GM23338 (cell line): ENCODE results near the gene NAA15. TPM values are rescaled to one million over a fixed set of nuclear protein-coding genes. Genes with fewer than 3 reads are reported as not detected.

Experiments
- ATAC-seq: fragments of 200-7000 bp; cut with Tn5 transposase; 3 replicates; pipeline ENCODE4 v1.9.1; 2020
- DNase-seq: peaks from one replicate; pipeline ENCODE4 v3.0.0-alpha.2; 2015; ENCODE audit warnings: low spot score
- H2AFZ ChIP-seq: fragments of 200-600 bp; sonication (generic); 2 replicates; pipeline ENCODE4 v1.8.0; 2016; ENCODE audit warnings: antibody characterized with exemption, mild to moderate bottlenecking, moderate library complexity
- H3F3A ChIP-seq: fragments of 200-600 bp; sonication (generic); replicated peaks from 2 replicates; pipeline ENCODE4 v1.8.0; 2017; ENCODE audit warnings: antibody characterized with exemption, mixed run types, low read depth
- H3K27ac ChIP-seq: fragments of 200-600 bp; sonication (generic); 2 replicates; pipeline ENCODE4 v1.6.1; 2016; ENCODE audit warnings: low read depth
- H3K27me3 ChIP-seq: fragments of 200-600 bp; sonication (generic); 2 replicates; pipeline ENCODE4 v1.8.0; 2016; ENCODE audit warnings: mild to moderate bottlenecking, mixed run types, moderate library complexity; ENCODE audit not compliant: insufficient read depth
- H3K36me3 ChIP-seq: fragments of 200-600 bp; sonication (generic); 2 replicates; pipeline ENCODE4 v1.8.0; 2016; ENCODE audit warnings: mild to moderate bottlenecking; ENCODE audit not compliant: insufficient read depth
- H3K4me1 ChIP-seq: fragments of 200-600 bp; sonication (generic); 2 replicates; pipeline ENCODE4 v1.8.0; 2016; ENCODE audit warnings: mild to moderate bottlenecking, moderate library complexity; ENCODE audit not compliant: insufficient read depth
- H3K4me2 ChIP-seq: fragments of 200-600 bp; sonication (generic); 2 replicates; pipeline ENCODE4 v1.7.1; 2017; ENCODE audit warnings: mixed run types
- H3K4me3 ChIP-seq: fragments of 200-600 bp; sonication (generic); 2 replicates; pipeline ENCODE4 v1.6.1; 2016; ENCODE audit warnings: mixed run types
- H3K79me2 ChIP-seq: fragments of 200-600 bp; sonication (generic); replicated peaks from 2 replicates; pipeline ENCODE4 v1.8.0; 2017; ENCODE audit warnings: mild to moderate bottlenecking; ENCODE audit not compliant: insufficient read depth
- H3K9me2 ChIP-seq: fragments of 200-600 bp; sonication (generic); 2 replicates; pipeline ENCODE4 v1.8.0; 2017; ENCODE audit not compliant: insufficient read depth
- H4K20me1 ChIP-seq: fragments of 200-600 bp; sonication (generic); replicated peaks from 2 replicates; pipeline ENCODE4 v1.8.0; 2017; ENCODE audit warnings: mild to moderate bottlenecking; ENCODE audit not compliant: insufficient read depth
- H3K27ac Mint-ChIP-seq: 2 replicates; pipeline ENCODE4 v1.8.0; 2020; ENCODE audit warnings: inconsistent platforms, mild to moderate bottlenecking, moderate library complexity, mixed read lengths
- H3K27me3 Mint-ChIP-seq: 3 replicates; pipeline ENCODE4 v1.8.0; 2022; ENCODE audit warnings: low read depth, mild to moderate bottlenecking, moderate library complexity, mixed read lengths, inconsistent platforms; ENCODE audit not compliant: insufficient read depth, poor library complexity
- H3K36me3 Mint-ChIP-seq: 3 replicates; pipeline ENCODE4 v1.8.0; 2021; ENCODE audit warnings: low read depth, mild to moderate bottlenecking, inconsistent platforms, moderate library complexity, mixed read lengths
- H3K4me1 Mint-ChIP-seq: 3 replicates; pipeline ENCODE4 v1.8.0; 2020; ENCODE audit warnings: mild to moderate bottlenecking, inconsistent platforms, mixed read lengths
- H3K4me3 Mint-ChIP-seq: 3 replicates; pipeline ENCODE4 v1.8.0; 2021; ENCODE audit warnings: moderate library complexity, mild to moderate bottlenecking, inconsistent platforms, mixed read lengths
- H3K9me3 Mint-ChIP-seq: 3 replicates; pipeline ENCODE4 v1.8.0; 2020; ENCODE audit warnings: moderate library complexity, mild to moderate bottlenecking, inconsistent platforms, mixed read lengths
- CREB1 ChIP-seq: fragments of 250-450 bp; sonication (Bioruptor Pico); IDR thresholded peaks from 2 replicates; pipeline ENCODE4 v1.5.0; 2020; ENCODE audit warnings: low read depth, mild to moderate bottlenecking, moderate library complexity
- CTCF ChIP-seq, 2 experiments: fragments of 200-600 bp in 1 of 2; sonication (generic) in 1 of 2; conservative IDR thresholded peaks; 2 replicates each; pipeline versions ENCODE4 v1.5.1 to v1.6.1; 2016 to 2017; ENCODE audit warnings: antibody characterized with exemption in 2 of 2, low read depth in 2 of 2, mild to moderate bottlenecking in 2 of 2, moderate library complexity in 1 of 2
- ETS1 ChIP-seq: IDR thresholded peaks from 2 replicates; pipeline ENCODE4 v1.6.1; 2016; ENCODE audit warnings: antibody characterized with exemption
- EZH2phosphoT487 ChIP-seq: fragments of 200-600 bp; sonication (generic); IDR thresholded peaks from one replicate; pipeline ENCODE4 v1.8.1; 2018; ENCODE audit warnings: antibody characterized with exemption; ENCODE audit not compliant: unreplicated experiment
- JUNB ChIP-seq: IDR thresholded peaks from one replicate; pipeline ENCODE4 v1.6.1; 2016; ENCODE audit warnings: antibody characterized with exemption; ENCODE audit not compliant: unreplicated experiment
- NANOG ChIP-seq: IDR thresholded peaks from 2 replicates; pipeline ENCODE4 v1.6.1; 2016; ENCODE audit warnings: antibody characterized with exemption, borderline replicate concordance
- POLR2AphosphoS5 ChIP-seq: IDR thresholded peaks from 2 replicates; pipeline ENCODE4 v1.6.1; 2016; ENCODE audit warnings: antibody characterized with exemption, low read depth
- ZNF114 ChIP-seq: fragments of 250-450 bp; sonication (Bioruptor Pico); IDR thresholded peaks from 2 replicates; pipeline ENCODE4 v1.5.0; 2020; ENCODE audit warnings: mild to moderate bottlenecking, moderate library complexity
- ZNF331 ChIP-seq: fragments of 250-450 bp; sonication (Bioruptor Pico); IDR thresholded peaks from 2 replicates; pipeline ENCODE4 v1.5.0; 2020; ENCODE audit warnings: low read depth, mild to moderate bottlenecking, moderate library complexity
- ZNF462 ChIP-seq: fragments of 250-450 bp; sonication (Bioruptor Pico); IDR thresholded peaks from 2 replicates; pipeline ENCODE4 v1.5.0; 2020; ENCODE audit warnings: mild to moderate bottlenecking, moderate library complexity
- polyA plus RNA-seq: library from polyadenylated mRNA; unstranded; fragments of >200 nt; fragmentation: Nextera tagmentation; extraction: Ambion mirVana; gene quantifications from 2 replicates; pipeline ENCODE4 v1.2.1, GENCODE V29; 2016
- total RNA-seq: library from RNA; depleted of rRNA; stranded (reverse); fragments of >200 nt; shearing (Covaris generic); gene quantifications from 2 replicates; pipeline ENCODE4 v1.2.3, GENCODE V29; 2014

The NAA15 gene
- total and polyA plus RNA-seq, 2 experiments from 2014 or later: 80.1 to 101 TPM

- peaks cover 6% of the 10 kb centered on the region for H3K4me1 Mint-ChIP-seq
Measured at GRCh38 chr4:139274790-139275189, 26.5 kb upstream of the NAA15 start.

GRCh38 chr4:139275281-139275735 is 26.0 kb upstream of the NAA15 start:
- peaks cover 7% of the 10 kb centered on the region for H3K4me1 Mint-ChIP-seq
- no peaks in the 10 kb centered on the region for H3K9me2 ChIP-seq
- H3K9me3 Mint-ChIP-seq: no peaks in the 10 kb centered on the region
- H3K4me2 ChIP-seq: no peak overlapping the region
- no peak overlapping the region for H3K4me3 Mint-ChIP-seq
- no peaks in the 10 kb centered on the region for H3K36me3 ChIP-seq
- H3K4me3 ChIP-seq: no peak overlapping the region
- H3K27me3 ChIP-seq: peaks cover 46% of the 10 kb centered on the region
- H3K4me1 ChIP-seq: no peaks in the 10 kb centered on the region; the same call in 1 of the 2 replicates
- H3K27me3 Mint-ChIP-seq: peaks cover 26% of the 10 kb centered on the region
- TF ChIP-seq JUNB (no peak), ZNF462 (CRISPR knock-in tag) (no peak)
- peaks cover 8% of the 10 kb centered on the region for H3F3A ChIP-seq
- H3K27ac ChIP-seq: no peak overlapping the region
- H3K79me2 ChIP-seq: no peaks in the 10 kb centered on the region
- no peak for DNase-seq
- no peaks in the 10 kb centered on the region for H4K20me1 ChIP-seq
- no peak for ATAC-seq
- H2AFZ ChIP-seq: no peak overlapping the region
- no peaks in the 10 kb centered on the region for H3K36me3 Mint-ChIP-seq
- H3K27ac Mint-ChIP-seq: no peak overlapping the region

More at GRCh38 chr4:139274790-139275189, 26.5 kb upstream of the NAA15 start:
- Histone ChIP-seq H2AFZ (no peak overlapping the region), H3K4me2 (no peak overlapping the region), H3K4me1 (no peaks in the 10 kb centered on the region; the same call in 1 of the 2 replicates), H3K9me2 (no peaks in the 10 kb centered on the region), H3K79me2 (no peaks in the 10 kb centered on the region), H3F3A (peaks cover 5% of the 10 kb centered on the region; the same call in 1 of the 2 replicates), H3K36me3 (no peaks in the 10 kb centered on the region), H3K27me3 (peaks cover 41% of the 10 kb centered on the region), H4K20me1 (no peaks in the 10 kb centered on the region), H3K27ac (no peak overlapping the region), H3K4me3 (no peak overlapping the region)
- Mint-ChIP-seq H3K9me3 (no peaks in the 10 kb centered on the region), H3K27ac (no peak overlapping the region), H3K4me3 (no peak overlapping the region), H3K36me3 (no peaks in the 10 kb centered on the region), H3K27me3 (peaks cover 20% of the 10 kb centered on the region)
- DNase-seq (no peak), ATAC-seq (no peak)
- no peak for TF ChIP-seq ETS1
- no peak for TF ChIP-seq CTCF (conservative IDR thresholded peaks at IDR 0.05; ENCODE audit: low read depth in 2 of 2)
- no peak for TF ChIP-seq CREB1 (CRISPR knock-in tag)
- TF ChIP-seq ZNF114 (CRISPR knock-in tag): no peak
- no peak for TF ChIP-seq EZH2phosphoT487
- TF ChIP-seq NANOG: no peak
- no peak for TF ChIP-seq POLR2AphosphoS5
- no peak for TF ChIP-seq ZNF331 (CRISPR knock-in tag)
